ENCODE results near the gene PLEKHG3. TPM values are rescaled to one million over a fixed set of nuclear protein-coding genes. Genes with fewer than 3 reads are reported as not detected.

PLEKHG3 gene
- total and polyA plus RNA-seq, 2 experiments from 2014 or later: 23.0 to 83.1 TPM

- no peak for ATAC-seq
- peaks cover under 1% of the 10 kb centered on the region; the same call in 2 of the 3 replicates for H3K9me3 Mint-ChIP-seq
- peaks cover 10% of the 10 kb centered on the region; the same call in 1 of the 2 replicates for H3F3A ChIP-seq (replicated peaks; ENCODE audit: low read depth)
- peak overlapping the region; percentile 39; the same call in 1 of the 2 replicates for H3K27ac ChIP-seq (ENCODE audit: low read depth)
- H3K36me3 ChIP-seq (ENCODE audit: insufficient read depth): no peaks in the 10 kb centered on the region
- H4K20me1 ChIP-seq (replicated peaks; ENCODE audit: insufficient read depth): no peaks in the 10 kb centered on the region
- peaks cover 22% of the 10 kb centered on the region; the same call in 1 of the 2 replicates for H3K4me1 ChIP-seq (ENCODE audit: insufficient read depth)
- TF ChIP-seq ZNF331 (CRISPR knock-in tag; IDR thresholded peaks at IDR 0.05; ENCODE audit: low read depth) (no peak), ZNF114 (CRISPR knock-in tag; IDR thresholded peaks at IDR 0.05) (no peak), EZH2phosphoT487 (IDR thresholded peaks at IDR 0.05; ENCODE audit: unreplicated experiment) (no peak), ZNF462 (CRISPR knock-in tag; IDR thresholded peaks at IDR 0.05) (no peak), REST (IDR thresholded peaks at IDR 0.05; ENCODE audit: unreplicated experiment) (no peak), CREB1 (CRISPR knock-in tag; IDR thresholded peaks at IDR 0.05; ENCODE audit: low read depth) (no peak), NANOG (IDR thresholded peaks at IDR 0.05; ENCODE audit: borderline replicate concordance) (no peak), EZH2 (IDR thresholded peaks at IDR 0.05; ENCODE audit: low read depth, unreplicated experiment) (no peak), POLR2AphosphoS5 (IDR thresholded peaks at IDR 0.05; ENCODE audit: low read depth) (no peak), STAT1 (IDR thresholded peaks at IDR 0.05; ENCODE audit: unreplicated experiment) (no peak), JUNB (IDR thresholded peaks at IDR 0.05; ENCODE audit: unreplicated experiment) (no peak), CTCF (conservative IDR thresholded peaks at IDR 0.05; ENCODE audit: low read depth in 2 of 2) (no peak), ETS1 (IDR thresholded peaks at IDR 0.05) (no peak)
- peak overlapping the region; percentile 78 for H2AFZ ChIP-seq
- peak overlapping the region; percentile 41 for H3K4me2 ChIP-seq
- no peaks in the 10 kb centered on the region for H3K79me2 ChIP-seq (replicated peaks; ENCODE audit: insufficient read depth)
- H3K4me1 Mint-ChIP-seq: peaks cover 52% of the 10 kb centered on the region
- peaks cover 11% of the 10 kb centered on the region for H3K27me3 Mint-ChIP-seq (ENCODE audit: insufficient read depth, low read depth, poor library complexity)
- no peaks in the 10 kb centered on the region for H3K36me3 Mint-ChIP-seq (ENCODE audit: low read depth)
- H3K4me3 ChIP-seq: no peak overlapping the region
- no peaks in the 10 kb centered on the region for H3K9me2 ChIP-seq (ENCODE audit: insufficient read depth)
- H3K4me3 Mint-ChIP-seq: no peak overlapping the region; the same call in 2 of the 3 replicates
- H3K27ac Mint-ChIP-seq: no peak overlapping the region
- no peaks in the 10 kb centered on the region for H3K27me3 ChIP-seq (ENCODE audit: insufficient read depth)
- DNase-seq (ENCODE audit: low spot score): no peak
Measured at GRCh38 chr14:64767215-64767964, 63.2 kb downstream of the PLEKHG3 start.
